ENCODE data around the gene ENPP4.

DNA sequence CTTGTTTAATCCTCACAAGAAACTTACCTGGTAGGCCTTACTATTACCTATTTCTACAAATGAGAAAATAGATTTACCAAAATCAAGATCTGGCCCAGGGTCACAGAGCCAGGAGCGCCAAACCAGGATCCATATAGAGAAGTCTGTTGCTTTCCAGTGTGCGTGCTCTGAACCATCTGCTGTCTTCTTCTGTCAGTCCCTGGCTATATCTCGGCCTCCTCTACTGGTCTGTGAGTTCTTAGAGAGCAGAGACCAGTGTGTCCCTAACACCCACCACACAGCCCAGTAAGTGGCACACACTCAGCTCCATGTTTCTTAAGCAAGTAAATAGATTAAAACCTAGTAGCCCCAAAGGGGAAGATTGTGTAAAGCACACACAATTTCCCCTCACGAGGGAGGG, 59.9 kb downstream of the ENPP4 start:
- TF ChIP-seq, protein P1, sequence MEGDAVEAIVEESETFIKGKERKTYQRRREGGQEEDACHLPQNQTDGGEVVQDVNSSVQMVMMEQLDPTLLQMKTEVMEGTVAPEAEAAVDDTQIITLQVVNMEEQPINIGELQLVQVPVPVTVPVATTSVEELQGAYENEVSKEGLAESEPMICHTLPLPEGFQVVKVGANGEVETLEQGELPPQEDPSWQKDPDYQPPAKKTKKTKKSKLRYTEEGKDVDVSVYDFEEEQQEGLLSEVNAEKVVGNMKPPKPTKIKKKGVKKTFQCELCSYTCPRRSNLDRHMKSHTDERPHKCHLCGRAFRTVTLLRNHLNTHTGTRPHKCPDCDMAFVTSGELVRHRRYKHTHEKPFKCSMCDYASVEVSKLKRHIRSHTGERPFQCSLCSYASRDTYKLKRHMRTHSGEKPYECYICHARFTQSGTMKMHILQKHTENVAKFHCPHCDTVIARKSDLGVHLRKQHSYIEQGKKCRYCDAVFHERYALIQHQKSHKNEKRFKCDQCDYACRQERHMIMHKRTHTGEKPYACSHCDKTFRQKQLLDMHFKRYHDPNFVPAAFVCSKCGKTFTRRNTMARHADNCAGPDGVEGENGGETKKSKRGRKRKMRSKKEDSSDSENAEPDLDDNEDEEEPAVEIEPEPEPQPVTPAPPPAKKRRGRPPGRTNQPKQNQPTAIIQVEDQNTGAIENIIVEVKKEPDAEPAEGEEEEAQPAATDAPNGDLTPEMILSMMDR (IDR thresholded peaks at IDR 0.05) = no peak
- TF ChIP-seq POLR2A (IDR thresholded peaks at IDR 0.05) = no peak

All from prostate gland (tissue), 2 donors.